GM10266 (cell line): Measurements from ENCODE around the gene CTF1.

Experiments used
- DNase-seq: peaks from one replicate; pipeline ENCODE4 v3.0.0; 2012; ENCODE audit errors: extremely low spot score
- CTCF ChIP-seq: IDR thresholded peaks from 2 replicates; pipeline ENCODE4 v1.5.1; 2012; ENCODE audit warnings: mild to moderate bottlenecking, low read depth; ENCODE audit not compliant: control insufficient read depth, insufficient read depth; ENCODE audit errors: missing control alignments

The CTF1 gene

GRCh38 chr16:30866031-30866430, 30.4 kb upstream of the CTF1 start:
- no peak for TF ChIP-seq CTCF
- DNase-seq: no peak

GRCh38 chr16:30867747-30868146, 28.7 kb upstream of the CTF1 start:
- no peak for DNase-seq
- TF ChIP-seq CTCF: no peak

GRCh38 chr16:30870904-30871303, 25.5 kb upstream of the CTF1 start:
- no peak for TF ChIP-seq CTCF
- no peak for DNase-seq

GRCh38 chr16:30874244-30874820, 22.1 kb upstream of the CTF1 start:
- no peak for TF ChIP-seq CTCF
- DNase-seq: no peak

- peak; percentile 9 for TF ChIP-seq CTCF
- peak; percentile 84 for DNase-seq
Measured at GRCh38 chr16:30874821-30875717, 21.3 kb upstream of the CTF1 start.

GRCh38 chr16:30875871-30876801, 20.3 kb upstream of the CTF1 start:
- DNase-seq: peak; percentile 70
- no peak for TF ChIP-seq CTCF

GRCh38 chr16:30876867-30877266, 19.5 kb upstream of the CTF1 start:
- DNase-seq: no peak
- no peak for TF ChIP-seq CTCF
